NB4 (cell line): ENCODE results near the gene ENDOU.

Experiments
- DNase-seq: peaks from one replicate; pipeline ENCODE4 v3.0.0; 2010; ENCODE audit warnings: low read depth
- H3K4me3 ChIP-seq: one replicate; pipeline ENCODE4 v1.5.1; 2011; ENCODE audit warnings: mild to moderate bottlenecking, low read depth, low read length, moderate library complexity
- MAX ChIP-seq: IDR thresholded peaks from 2 replicates; pipeline ENCODE4 v1.6.1; 2011; ENCODE audit warnings: low read depth, low read length
- MYC ChIP-seq: IDR thresholded peaks from 2 replicates; pipeline ENCODE4 v1.6.1; 2011; ENCODE audit warnings: low read depth, low read length
- POLR2A ChIP-seq: IDR thresholded peaks from 2 replicates; pipeline ENCODE4 v1.6.1; 2011; ENCODE audit warnings: mild to moderate bottlenecking; ENCODE audit not compliant: insufficient read length; ENCODE audit errors: extremely low read depth
- TF ChIP-seq, protein P1 (sequence below): IDR thresholded peaks from one replicate; pipeline ENCODE4 v1.5.1; 2012; ENCODE audit warnings: low read depth, low read length

The ENDOU gene

DNA sequence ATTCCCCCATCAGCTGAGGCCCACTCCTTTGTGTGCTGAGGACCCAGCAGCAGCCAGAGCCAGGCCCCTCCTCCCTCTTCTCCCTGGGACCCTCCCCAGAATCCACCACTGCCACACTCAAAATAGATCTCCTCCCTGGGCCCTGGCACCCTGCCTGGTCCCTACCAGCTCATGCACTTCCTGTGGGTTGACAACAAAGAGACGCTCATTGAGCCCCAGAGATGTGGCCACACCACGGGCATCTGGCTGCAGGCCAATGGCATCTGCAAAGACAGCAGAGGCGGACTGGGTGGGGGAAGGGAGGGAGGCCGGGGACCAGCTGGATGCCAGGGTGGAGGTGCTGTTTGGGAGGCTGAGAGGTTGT is 16.0 kb upstream of the ENDOU start:
- TF ChIP-seq MYC, result no peak
- TF ChIP-seq POLR2A, result no peak
- TF ChIP-seq MAX, result 0 out of 2 replicates have a peak, but pooled peaks have one; percentile 5
- DNase-seq, result peak; percentile 65
- H3K4me3 ChIP-seq, result no peak overlapping the region

- H3K4me3 ChIP-seq, result no peak overlapping the region
- no peak for TF ChIP-seq POLR2A
- no peak for TF ChIP-seq MYC
- no peak for TF ChIP-seq MAX
- TF ChIP-seq, protein P1, sequence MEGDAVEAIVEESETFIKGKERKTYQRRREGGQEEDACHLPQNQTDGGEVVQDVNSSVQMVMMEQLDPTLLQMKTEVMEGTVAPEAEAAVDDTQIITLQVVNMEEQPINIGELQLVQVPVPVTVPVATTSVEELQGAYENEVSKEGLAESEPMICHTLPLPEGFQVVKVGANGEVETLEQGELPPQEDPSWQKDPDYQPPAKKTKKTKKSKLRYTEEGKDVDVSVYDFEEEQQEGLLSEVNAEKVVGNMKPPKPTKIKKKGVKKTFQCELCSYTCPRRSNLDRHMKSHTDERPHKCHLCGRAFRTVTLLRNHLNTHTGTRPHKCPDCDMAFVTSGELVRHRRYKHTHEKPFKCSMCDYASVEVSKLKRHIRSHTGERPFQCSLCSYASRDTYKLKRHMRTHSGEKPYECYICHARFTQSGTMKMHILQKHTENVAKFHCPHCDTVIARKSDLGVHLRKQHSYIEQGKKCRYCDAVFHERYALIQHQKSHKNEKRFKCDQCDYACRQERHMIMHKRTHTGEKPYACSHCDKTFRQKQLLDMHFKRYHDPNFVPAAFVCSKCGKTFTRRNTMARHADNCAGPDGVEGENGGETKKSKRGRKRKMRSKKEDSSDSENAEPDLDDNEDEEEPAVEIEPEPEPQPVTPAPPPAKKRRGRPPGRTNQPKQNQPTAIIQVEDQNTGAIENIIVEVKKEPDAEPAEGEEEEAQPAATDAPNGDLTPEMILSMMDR, result no peak
- no peak for DNase-seq
Observed at GRCh38 chr12:47740606-47741339, 15.5 kb upstream of the ENDOU start.

DNA sequence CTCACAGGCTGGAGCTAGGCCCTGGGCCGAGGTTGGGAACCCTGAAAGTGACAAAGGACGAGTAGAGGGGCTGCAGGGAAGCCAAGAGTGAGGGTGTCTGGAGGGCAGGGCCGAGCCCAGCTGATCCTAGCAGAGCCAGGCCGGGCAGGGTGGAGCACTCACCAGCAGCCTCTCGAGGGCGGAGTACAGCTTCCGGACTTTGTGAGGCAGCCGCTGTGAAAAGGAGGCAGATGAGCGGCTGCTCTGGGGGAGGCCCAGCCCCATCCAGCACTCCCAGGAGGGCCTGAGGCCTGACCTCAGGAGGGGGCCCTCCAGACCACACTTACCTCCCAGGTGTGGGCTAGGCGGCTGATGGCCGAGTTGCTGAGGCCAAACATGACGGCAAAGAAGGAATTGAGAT is 14.7 kb upstream of the ENDOU start:
- TF ChIP-seq MYC (no peak), POLR2A (no peak), MAX (no peak)
- TF ChIP-seq, protein P1, result no peak
- DNase-seq, result no peak
- no peak overlapping the region for H3K4me3 ChIP-seq

GRCh38 chr12:47739297-47739696 is 14.0 kb upstream of the ENDOU start:
- no peak overlapping the region for H3K4me3 ChIP-seq
- DNase-seq, result no peak
- TF ChIP-seq POLR2A (no peak), MYC (no peak), MAX (no peak)
- TF ChIP-seq, protein P1, result no peak

- DNase-seq, result no peak
- no peak overlapping the region for H3K4me3 ChIP-seq
- TF ChIP-seq, protein P1, result no peak
- TF ChIP-seq MAX, result no peak
- TF ChIP-seq MYC, result no peak
- no peak for TF ChIP-seq POLR2A
Observed at GRCh38 chr12:47737936-47738594, 12.8 kb upstream of the ENDOU start.
